ENCODE data around the gene CATSPERD.

DNA sequence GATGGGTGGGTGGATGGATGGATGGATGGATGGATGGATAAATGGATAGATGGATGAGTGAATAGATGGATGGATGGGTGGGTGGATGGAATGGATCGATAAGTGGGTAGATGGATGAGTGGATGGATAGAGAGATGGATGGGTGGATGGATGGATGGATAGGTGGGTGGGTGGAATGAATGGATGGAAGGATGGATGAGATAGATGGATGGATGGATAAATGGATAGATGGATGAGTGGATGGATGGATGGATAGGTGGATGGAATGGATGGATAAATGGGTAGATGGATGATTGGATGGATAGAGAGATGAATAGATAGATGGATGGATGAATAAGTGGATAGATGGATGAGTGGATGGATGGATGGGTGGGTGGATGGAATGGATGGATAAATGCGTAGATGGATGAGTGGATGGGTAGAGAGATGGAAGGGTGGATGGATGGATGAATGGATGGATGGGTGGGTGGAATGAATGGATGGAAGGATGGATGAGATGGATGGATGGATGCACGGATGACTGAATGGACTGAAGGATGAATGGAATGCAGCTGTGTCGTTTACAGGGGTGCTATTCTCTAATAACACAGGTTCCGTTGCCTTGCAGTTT lies 42.3 kb downstream of the CATSPERD start:
- no peak for TF ChIP-seq NPAS2 (CRISPR knock-in tag; IDR thresholded peaks at IDR 0.05; ENCODE audit: borderline replicate concordance)
- no peak for TF ChIP-seq CTCF (IDR thresholded peaks at IDR 0.05)
- TF ChIP-seq RFX5 (IDR thresholded peaks at IDR 0.05), result no peak
- TF ChIP-seq JUN (IDR thresholded peaks at IDR 0.05), result no peak
- no peak for TF ChIP-seq RAD21 (conservative IDR thresholded peaks at IDR 0.05 in 1 of 2, IDR thresholded peaks at IDR 0.05 in 1 of 2)
- no peak for TF ChIP-seq EP300 (IDR thresholded peaks at IDR 0.05)
- no peak for TF ChIP-seq POLR2A (IDR thresholded peaks at IDR 0.05; ENCODE audit: low read length)
- no peak for TF ChIP-seq ZSCAN20 (CRISPR knock-in tag; IDR thresholded peaks at IDR 0.05)
- TF ChIP-seq MYC (IDR thresholded peaks at IDR 0.05; ENCODE audit: borderline replicate concordance, low read length), result no peak
- TF ChIP-seq TP53 (CRISPR knock-in tag; IDR thresholded peaks at IDR 0.05), result no peak
- no peak for TF ChIP-seq SMC3 (IDR thresholded peaks at IDR 0.05)
- TF ChIP-seq CBX8 (IDR thresholded peaks at IDR 0.05), result no peak

All from A549 (cell line).